ENCODE results near the gene PRDM15. TPM values are rescaled to one million over a fixed set of nuclear protein-coding genes. Genes with fewer than 3 reads are reported as not detected.

The PRDM15 gene
- polyA plus RNA-seq, 1 experiment = 5.1 TPM

GRCh38 chr21:41837756-41838297, 41.3 kb downstream of the PRDM15 start:
- ChIA-PET CTCF (interaction anchor here (1.7 to 2.4 kb wide), 2 partner anchors 21 to 279 kb away, joined by 5 to 12 read pairs; no protein-coding TSS in a partner anchor), POLR2A (no interaction called here)
- TF ChIP-seq CTCF (IDR thresholded peaks at IDR 0.05; ENCODE audit: low read depth, low read length) = no peak
- H3K27me3 ChIP-seq (ENCODE audit: control insufficient read depth, insufficient read depth, low read length) = no peaks in the 10 kb centered on the region
- H3K27ac ChIP-seq (ENCODE audit: low read depth, low read length) = no peak overlapping the region
- DNase-seq (ENCODE audit: low read depth, low spot score) = no peak
- H3K4me3 ChIP-seq (ENCODE audit: low read depth, low read length) = no peak overlapping the region
- no peaks in the 10 kb centered on the region; the same call in 1 of the 2 replicates for H3K9me3 ChIP-seq (ENCODE audit: control insufficient read depth, insufficient read depth, low read length)

DNA sequence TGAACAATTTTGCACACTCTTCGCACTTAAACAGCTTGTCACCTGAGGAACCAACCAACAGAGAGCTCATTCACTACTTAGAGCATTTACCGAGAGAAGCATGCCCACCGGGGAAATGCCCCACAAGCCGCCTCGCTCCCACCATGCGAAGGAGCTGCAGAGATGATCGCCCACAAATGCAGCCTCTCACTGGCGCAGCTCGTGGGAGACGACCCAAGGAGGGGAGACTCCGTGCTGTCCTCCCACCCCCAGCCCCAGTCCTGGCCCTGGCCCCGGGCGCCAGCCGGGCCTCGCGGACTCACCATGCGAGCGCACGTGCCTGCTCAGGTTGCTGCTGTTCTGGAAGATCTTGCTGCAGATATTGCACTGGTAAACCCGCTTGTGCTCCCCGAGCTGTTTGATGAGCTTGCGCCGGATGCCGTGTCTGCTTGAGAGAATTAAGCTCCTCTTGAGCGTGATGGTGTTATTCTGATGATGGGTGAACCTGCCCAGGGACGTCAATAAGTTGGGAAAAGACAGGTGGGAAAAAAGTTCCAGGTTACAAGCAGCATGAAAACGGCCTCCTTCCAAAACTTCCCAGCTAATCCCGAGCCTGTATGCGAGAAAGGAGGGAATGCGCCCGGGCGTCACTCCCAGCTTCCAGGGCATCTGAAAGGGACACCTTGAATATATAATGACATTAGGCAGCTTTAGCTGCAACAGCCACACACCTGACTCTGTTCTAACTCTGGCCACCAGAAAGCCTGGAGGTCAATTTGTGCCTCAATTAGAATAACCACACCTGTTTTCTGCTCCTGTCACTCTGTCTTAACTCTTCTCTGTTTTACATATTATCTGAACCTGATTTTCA, 42.8 kb downstream of the PRDM15 start:
- Histone ChIP-seq H3K4me3 (ENCODE audit: low read depth, low read length) (no peak overlapping the region), H3K9me3 (ENCODE audit: control insufficient read depth, insufficient read depth, low read length) (no peaks in the 10 kb centered on the region; the same call in 1 of the 2 replicates), H3K27ac (ENCODE audit: low read depth, low read length) (no peak overlapping the region), H3K27me3 (ENCODE audit: control insufficient read depth, insufficient read depth, low read length) (no peaks in the 10 kb centered on the region)
- ChIA-PET CTCF (interaction anchor here (1.1 kb wide), 1 partner anchor 20 kb away, joined by 4 read pairs; no protein-coding TSS in a partner anchor), POLR2A (no interaction called here)
- DNase-seq (ENCODE audit: low read depth, low spot score) = no peak
- TF ChIP-seq CTCF (IDR thresholded peaks at IDR 0.05; ENCODE audit: low read depth, low read length) = no peak

DNA sequence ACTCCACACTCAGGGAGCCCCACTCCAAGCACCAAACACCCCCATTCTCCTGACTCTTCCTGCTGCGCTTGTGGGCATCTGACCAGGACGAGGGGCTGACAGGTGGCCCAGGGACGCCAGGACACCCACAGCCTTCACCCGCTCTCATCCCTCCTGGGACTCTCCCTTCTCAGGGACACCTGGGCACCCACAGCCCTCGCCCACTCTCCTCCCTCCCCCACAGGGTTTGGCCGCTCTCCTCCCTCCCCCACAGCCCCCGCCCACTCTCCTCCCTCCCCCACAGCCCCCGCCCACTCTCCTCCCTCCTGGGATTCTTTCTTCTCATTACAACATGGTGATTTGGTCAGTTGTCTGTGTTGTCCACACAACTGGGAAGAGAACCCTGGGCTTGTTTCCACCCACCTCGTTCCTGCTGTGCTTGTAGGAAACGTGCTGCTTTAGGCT, 43.4 kb downstream of the PRDM15 start:
- Histone ChIP-seq H3K4me3 (ENCODE audit: low read depth, low read length) (no peak overlapping the region), H3K9me3 (ENCODE audit: control insufficient read depth, insufficient read depth, low read length) (no peaks in the 10 kb centered on the region; the same call in 1 of the 2 replicates), H3K27ac (ENCODE audit: low read depth, low read length) (no peak overlapping the region), H3K27me3 (ENCODE audit: control insufficient read depth, insufficient read depth, low read length) (no peaks in the 10 kb centered on the region)
- no peak for TF ChIP-seq CTCF (IDR thresholded peaks at IDR 0.05; ENCODE audit: low read depth, low read length)
- DNase-seq (ENCODE audit: low read depth, low spot score) = no peak
- ChIA-PET POLR2A (no interaction called here), CTCF (interaction anchor here (1.1 kb wide), 1 partner anchor 19 kb away, joined by 4 read pairs; no protein-coding TSS in a partner anchor)

GRCh38 chr21:41834926-41835663, 44.0 kb downstream of the PRDM15 start:
- no peak for TF ChIP-seq CTCF (IDR thresholded peaks at IDR 0.05; ENCODE audit: low read depth, low read length)
- POLR2A ChIA-PET = no interaction called here
- no peak for DNase-seq (ENCODE audit: low read depth, low spot score)
- Histone ChIP-seq H3K27me3 (ENCODE audit: control insufficient read depth, insufficient read depth, low read length) (no peaks in the 10 kb centered on the region), H3K4me3 (ENCODE audit: low read depth, low read length) (no peak overlapping the region), H3K9me3 (ENCODE audit: control insufficient read depth, insufficient read depth, low read length) (no peaks in the 10 kb centered on the region; the same call in 1 of the 2 replicates), H3K27ac (ENCODE audit: low read depth, low read length) (no peak overlapping the region)
- CTCF ChIA-PET = no interaction called here
